ENCODE data around the gene TSSC4. TPM values are rescaled to one million over a fixed set of nuclear protein-coding genes. Genes with fewer than 3 reads are reported as not detected.

Gene TSSC4
- total RNA-seq, 1 experiment from 2014 or later: 47.1 TPM

- Histone ChIP-seq H3K27ac (ENCODE audit: low read depth, low read length) (no peak overlapping the region), H3K27me3 (ENCODE audit: insufficient read depth, low read length) (no peaks in the 10 kb centered on the region), H2AFZ (ENCODE audit: low read depth, low read length, poor library complexity, severe bottlenecking) (no peak overlapping the region), H3K9me2 (ENCODE audit: insufficient read depth) (no peaks in the 10 kb centered on the region), H3K4me2 (ENCODE audit: low read length) (no peak overlapping the region), H4K20me1 (ENCODE audit: insufficient read depth) (no peaks in the 10 kb centered on the region), H3K4me3 (replicated peaks in 1 of 2; ENCODE audit: low read depth in 1 of 2, low read length in 2 of 2) (no peak overlapping the region), H3K9ac (ENCODE audit: low read length) (no peak overlapping the region), H3K9me3 (ENCODE audit: control insufficient read depth in 1 of 2, insufficient read depth in 1 of 2, low read depth in 1 of 2, low read length in 2 of 2) (no peaks in the 10 kb centered on the region), H3K4me1 (ENCODE audit: control insufficient read depth in 1 of 2, insufficient read depth in 2 of 2, low read length in 2 of 2) (peaks cover 10 to 17% of the 10 kb centered on the region in 2 experiments), H3K79me2 (ENCODE audit: insufficient read depth, low read length) (peaks cover 39% of the 10 kb centered on the region), H3K36me3 (ENCODE audit: control insufficient read depth in 1 of 2, insufficient read depth in 2 of 2, low read length in 2 of 2) (peaks cover 10 to 15% of the 10 kb centered on the region in 2 experiments; a peak in 3 of 4 replicates)
- CTCF ChIA-PET: no interaction called here
- DNase-seq (ENCODE audit: low read depth, low spot score): no peak
- TF ChIP-seq SP1 (IDR thresholded peaks at IDR 0.05; ENCODE audit: low read depth) (no peak), EZH2 (IDR thresholded peaks at IDR 0.05) (no peak), REST (IDR thresholded peaks at IDR 0.05; ENCODE audit: low read depth) (no peak), CBX3 (IDR thresholded peaks at IDR 0.05; ENCODE audit: low read depth) (no peak)
- RAD21 ChIA-PET (ENCODE audit: low non-redundant PET in 1 of 2, low total read pairs in 2 of 2, uncharacterized antibody in 2 of 2, unreplicated experiment in 2 of 2): no interaction called here
- no TSS peak for BruUV-seq (replicated peaks)
- POLR2A ChIA-PET: no interaction called here
- ATAC-seq: no peak
- intact Hi-C loops (cut with micrococcal nuclease): no loop called here
Observed at GRCh38 chr11:2396471-2396870, 4.1 kb upstream of the TSSC4 start.

- BruUV-seq (replicated peaks): no TSS peak
- DNase-seq (ENCODE audit: low read depth, low spot score) (no peak), ATAC-seq (no peak)
- Histone ChIP-seq H3K4me2 (ENCODE audit: low read length) (no peak overlapping the region), H3K9ac (ENCODE audit: low read length) (no peak overlapping the region), H3K27ac (ENCODE audit: low read depth, low read length) (no peak overlapping the region), H3K79me2 (ENCODE audit: insufficient read depth, low read length) (peaks cover 39% of the 10 kb centered on the region), H3K4me3 (replicated peaks in 1 of 2; ENCODE audit: low read depth in 1 of 2, low read length in 2 of 2) (no peak overlapping the region), H3K36me3 (ENCODE audit: control insufficient read depth in 1 of 2, insufficient read depth in 2 of 2, low read length in 2 of 2) (peaks cover 8 to 12% of the 10 kb centered on the region in 2 experiments; a peak in 3 of 4 replicates), H4K20me1 (ENCODE audit: insufficient read depth) (no peaks in the 10 kb centered on the region), H3K27me3 (ENCODE audit: insufficient read depth, low read length) (no peaks in the 10 kb centered on the region), H3K9me2 (ENCODE audit: insufficient read depth) (no peaks in the 10 kb centered on the region), H3K9me3 (ENCODE audit: control insufficient read depth in 1 of 2, insufficient read depth in 1 of 2, low read depth in 1 of 2, low read length in 2 of 2) (no peaks in the 10 kb centered on the region), H3K4me1 (ENCODE audit: control insufficient read depth in 1 of 2, insufficient read depth in 2 of 2, low read length in 2 of 2) (peaks cover 14 to 23% of the 10 kb centered on the region in 2 experiments), H2AFZ (ENCODE audit: low read depth, low read length, poor library complexity, severe bottlenecking) (no peak overlapping the region)
- intact Hi-C loops (cut with micrococcal nuclease): no loop called here
- ChIA-PET POLR2A (no interaction called here), CTCF (no interaction called here), RAD21 (ENCODE audit: low non-redundant PET in 1 of 2, low total read pairs in 2 of 2, uncharacterized antibody in 2 of 2, unreplicated experiment in 2 of 2) (no interaction called here)
- no peak for TF ChIP-seq SRF (IDR thresholded peaks at IDR 0.05; ENCODE audit: low read depth)
- TF ChIP-seq YY1 (IDR thresholded peaks at IDR 0.05; ENCODE audit: extremely low read depth, insufficient replicate concordance, low read depth, low read length): no peak
- no peak for TF ChIP-seq SIN3A (IDR thresholded peaks at IDR 0.05; ENCODE audit: low read depth)
- no peak for TF ChIP-seq POLR2AphosphoS5 (IDR thresholded peaks at IDR 0.05; ENCODE audit: low read depth, low read length)
Observed at GRCh38 chr11:2397005-2397404, 3.5 kb upstream of the TSSC4 start.

Measured in HCT116 (cell line).